Measurements from ENCODE around the gene PCP4L1. TPM values are rescaled to one million over a fixed set of nuclear protein-coding genes. Genes with fewer than 3 reads are reported as not detected.

PCP4L1 gene
- total RNA-seq, 2 donors from 2014 or later, result 0.59 TPM; not detected in 1

- Histone ChIP-seq H3K9me3 (no peaks in the 10 kb centered on the region), H3K4me3 (no peak overlapping the region), H3K27me3 (no peaks in the 10 kb centered on the region), H3K4me1 (no peaks in the 10 kb centered on the region), H3K27ac (no peak overlapping the region), H3K36me3 (no peaks in the 10 kb centered on the region)
- no peak for DNase-seq (ENCODE audit: low spot score)
- no peak for TF ChIP-seq CTCF (IDR thresholded peaks at IDR 0.05)
Observed at GRCh38 chr1:161266202-161266601, 7.7 kb downstream of the PCP4L1 start.

GRCh38 chr1:161266836-161267235 is 8.3 kb downstream of the PCP4L1 start:
- no peak for DNase-seq (ENCODE audit: low spot score)
- TF ChIP-seq CTCF (IDR thresholded peaks at IDR 0.05), result no peak
- no peaks in the 10 kb centered on the region for H3K27me3 ChIP-seq
- H3K4me3 ChIP-seq, result no peak overlapping the region
- H3K27ac ChIP-seq, result no peak overlapping the region
- H3K36me3 ChIP-seq, result no peaks in the 10 kb centered on the region
- H3K4me1 ChIP-seq, result no peaks in the 10 kb centered on the region
- no peaks in the 10 kb centered on the region for H3K9me3 ChIP-seq

- H3K27me3 ChIP-seq, result no peaks in the 10 kb centered on the region
- no peak overlapping the region for H3K27ac ChIP-seq
- no peaks in the 10 kb centered on the region for H3K36me3 ChIP-seq
- TF ChIP-seq CTCF (IDR thresholded peaks at IDR 0.05), result no peak
- H3K4me3 ChIP-seq, result no peak overlapping the region
- H3K9me3 ChIP-seq, result no peaks in the 10 kb centered on the region
- no peaks in the 10 kb centered on the region for H3K4me1 ChIP-seq
- no peak for DNase-seq (ENCODE audit: low spot score)
Observed at GRCh38 chr1:161267321-161267720, 8.8 kb downstream of the PCP4L1 start.

- Histone ChIP-seq H3K4me1 (no peaks in the 10 kb centered on the region), H3K27ac (no peak overlapping the region), H3K9me3 (no peaks in the 10 kb centered on the region), H3K36me3 (no peaks in the 10 kb centered on the region), H3K4me3 (no peak overlapping the region), H3K27me3 (no peaks in the 10 kb centered on the region)
- DNase-seq (ENCODE audit: low spot score), result no peak
- no peak for TF ChIP-seq CTCF (IDR thresholded peaks at IDR 0.05)
Observed at GRCh38 chr1:161273402-161273801, 14.9 kb downstream of the PCP4L1 start.

- TF ChIP-seq CTCF (IDR thresholded peaks at IDR 0.05), result no peak
- DNase-seq (ENCODE audit: low spot score), result no peak
- H3K4me3 ChIP-seq, result no peak overlapping the region
- H3K36me3 ChIP-seq, result no peaks in the 10 kb centered on the region
- no peak overlapping the region for H3K27ac ChIP-seq
- H3K9me3 ChIP-seq, result no peaks in the 10 kb centered on the region
- no peaks in the 10 kb centered on the region for H3K4me1 ChIP-seq
- H3K27me3 ChIP-seq, result no peaks in the 10 kb centered on the region
Observed at GRCh38 chr1:161274874-161275273, 16.3 kb downstream of the PCP4L1 start.

- no peak for TF ChIP-seq CTCF (IDR thresholded peaks at IDR 0.05)
- Histone ChIP-seq H3K4me3 (no peak overlapping the region), H3K27me3 (no peaks in the 10 kb centered on the region), H3K9me3 (no peaks in the 10 kb centered on the region), H3K4me1 (no peaks in the 10 kb centered on the region), H3K36me3 (no peaks in the 10 kb centered on the region), H3K27ac (no peak overlapping the region)
- no peak for DNase-seq (ENCODE audit: low spot score)
Observed at GRCh38 chr1:161282991-161283390, 24.4 kb downstream of the PCP4L1 start.
